Endothelial cell (in vitro differentiated cells): ENCODE measurements around the gene SPATA20. TPM values are rescaled to one million over a fixed set of nuclear protein-coding genes. Genes with fewer than 3 reads are reported as not detected.

ENCODE experiments used
- DNase-seq: peaks from one replicate; pipeline ENCODE4 v3.0.0; 2021; ENCODE audit warnings: low spot score
- H3K27ac Mint-ChIP-seq: one replicate; pipeline ENCODE4 v1.8.0; 2021; ENCODE audit warnings: mixed read lengths, inconsistent platforms; ENCODE audit not compliant: unreplicated experiment
- H3K27me3 Mint-ChIP-seq: one replicate; pipeline ENCODE4 v1.8.0; 2021; ENCODE audit warnings: mild to moderate bottlenecking, moderate library complexity, mixed read lengths, inconsistent platforms; ENCODE audit not compliant: unreplicated experiment
- H3K36me3 Mint-ChIP-seq: one replicate; pipeline ENCODE4 v1.8.0; 2021; ENCODE audit warnings: mild to moderate bottlenecking, low read depth, mixed read lengths, inconsistent platforms; ENCODE audit not compliant: unreplicated experiment
- H3K4me1 Mint-ChIP-seq: one replicate; pipeline ENCODE4 v1.8.0; 2021; ENCODE audit warnings: mild to moderate bottlenecking, mixed read lengths, inconsistent platforms; ENCODE audit not compliant: unreplicated experiment
- H3K4me3 Mint-ChIP-seq: one replicate; pipeline ENCODE4 v1.8.0; 2021; ENCODE audit warnings: mild to moderate bottlenecking, mixed read lengths, inconsistent platforms; ENCODE audit not compliant: unreplicated experiment
- H3K9me3 Mint-ChIP-seq: one replicate; pipeline ENCODE4 v1.8.0; 2021; ENCODE audit warnings: mixed read lengths, inconsistent platforms; ENCODE audit not compliant: unreplicated experiment
- CTCF ChIP-seq: fragments of 200-600 bp; sonication (generic); IDR thresholded peaks from one replicate; pipeline ENCODE4 v1.5.0; 2021; ENCODE audit warnings: antibody characterized with exemption; ENCODE audit not compliant: unreplicated experiment
- total RNA-seq: library from RNA; stranded (reverse); fragmentation: NEBNext Ultra II Directional; extraction: Animal tissue kit (Norgen Biotek cat#: 25700); gene quantifications from one replicate; pipeline ENCODE4 v1.2.1, GENCODE V29; 2021; ENCODE audit not compliant: unreplicated experiment

SPATA20 gene
- total RNA-seq, 1 donor from 2014 or later: 72.5 TPM

- Mint-ChIP-seq H3K27me3 (peaks cover 17% of the 10 kb centered on the region), H3K4me3 (no peak overlapping the region), H3K9me3 (no peaks in the 10 kb centered on the region), H3K27ac (no peak overlapping the region), H3K36me3 (peaks cover 15% of the 10 kb centered on the region), H3K4me1 (peaks cover 3% of the 10 kb centered on the region)
- no peak for TF ChIP-seq CTCF
- no peak for DNase-seq
These were observed 3.0 kb downstream of the SPATA20 start for GRCh38 chr17:50549969-50550368.

GRCh38 chr17:50550661-50551432 lies 3.9 kb downstream of the SPATA20 start:
- no peaks in the 10 kb centered on the region for H3K9me3 Mint-ChIP-seq
- peaks cover 17% of the 10 kb centered on the region for H3K27me3 Mint-ChIP-seq
- DNase-seq: peak; percentile 86
- TF ChIP-seq CTCF: peak; percentile 76
- H3K27ac Mint-ChIP-seq: no peak overlapping the region
- H3K4me3 Mint-ChIP-seq: no peak overlapping the region
- H3K4me1 Mint-ChIP-seq: peaks cover 3% of the 10 kb centered on the region
- H3K36me3 Mint-ChIP-seq: peaks cover 16% of the 10 kb centered on the region

GRCh38 chr17:50551433-50551815 lies 4.5 kb downstream of the SPATA20 start:
- H3K9me3 Mint-ChIP-seq: no peaks in the 10 kb centered on the region
- H3K4me1 Mint-ChIP-seq: peaks cover 3% of the 10 kb centered on the region
- no peak overlapping the region for H3K4me3 Mint-ChIP-seq
- peaks cover 14% of the 10 kb centered on the region for H3K27me3 Mint-ChIP-seq
- H3K27ac Mint-ChIP-seq: no peak overlapping the region
- H3K36me3 Mint-ChIP-seq: peaks cover 16% of the 10 kb centered on the region
- DNase-seq: no peak
- TF ChIP-seq CTCF: no peak

GRCh38 chr17:50551884-50552283 lies 4.9 kb downstream of the SPATA20 start:
- Mint-ChIP-seq H3K27ac (no peak overlapping the region), H3K27me3 (peaks cover 14% of the 10 kb centered on the region), H3K4me1 (peaks cover 3% of the 10 kb centered on the region), H3K9me3 (no peaks in the 10 kb centered on the region), H3K36me3 (peaks cover 16% of the 10 kb centered on the region), H3K4me3 (no peak overlapping the region)
- DNase-seq: no peak
- no peak for TF ChIP-seq CTCF

- peaks cover 16% of the 10 kb centered on the region for H3K36me3 Mint-ChIP-seq
- H3K4me3 Mint-ChIP-seq: no peak overlapping the region
- H3K27me3 Mint-ChIP-seq: peaks cover 22% of the 10 kb centered on the region
- no peak for DNase-seq
- H3K4me1 Mint-ChIP-seq: no peaks in the 10 kb centered on the region
- H3K27ac Mint-ChIP-seq: no peak overlapping the region
- no peaks in the 10 kb centered on the region for H3K9me3 Mint-ChIP-seq
- TF ChIP-seq CTCF: no peak
These were observed 7.2 kb downstream of the SPATA20 start for GRCh38 chr17:50554201-50554600.
